Neural cell (in vitro differentiated cells): Measurements from ENCODE around the gene CALHM1. TPM values are rescaled to one million over a fixed set of nuclear protein-coding genes. Genes with fewer than 3 reads are reported as not detected.

Source experiments
- H2AFZ ChIP-seq: fragments of 200-600, 300-800 bp; sonication (generic), shearing (Covaris generic); 2 replicates; pipeline ENCODE4 v1.6.0; 2014; ENCODE audit warnings: low read depth, mild to moderate bottlenecking, antibody characterized with exemption, low read length, moderate library complexity
- H3F3A ChIP-seq: fragments of 200-600 bp; shearing (Covaris generic); 2 replicates; pipeline ENCODE4 v1.6.1; 2016; ENCODE audit warnings: mild to moderate bottlenecking, moderate library complexity, mixed read lengths, antibody characterized with exemption, low read length; ENCODE audit not compliant: insufficient read depth, poor library complexity, severe bottlenecking
- H3K27ac ChIP-seq: fragments of 200-600, 300-800 bp; sonication (generic), shearing (Covaris generic); 2 replicates; pipeline ENCODE4 v1.5.1; 2014; ENCODE audit warnings: mild to moderate bottlenecking, low read length, moderate library complexity
- H3K27me3 ChIP-seq: fragments of 300-800, 200-600 bp; sonication (generic), shearing (Covaris generic); 2 replicates; pipeline ENCODE4 v1.6.0; 2014; ENCODE audit warnings: mild to moderate bottlenecking, low read depth, low read length, moderate library complexity; ENCODE audit not compliant: insufficient read depth
- H3K36me3 ChIP-seq: fragments of 300-800, 200-600 bp; sonication (generic), shearing (Covaris generic); 2 replicates; pipeline ENCODE4 v1.5.1; 2014; ENCODE audit warnings: mild to moderate bottlenecking, antibody characterized with exemption, low read length, moderate library complexity; ENCODE audit not compliant: insufficient read depth
- H3K4me2 ChIP-seq: fragments of 300-800, 200-600 bp; sonication (generic), shearing (Covaris generic); 2 replicates; pipeline ENCODE4 v1.6.0; 2014; ENCODE audit warnings: mild to moderate bottlenecking, low read length
- H3K4me3 ChIP-seq: fragments of 300-800, 200-600 bp; sonication (generic), shearing (Covaris generic); 2 replicates; pipeline ENCODE4 v1.5.1; 2014; ENCODE audit warnings: mild to moderate bottlenecking, low read length, moderate library complexity
- H3K79me2 ChIP-seq: fragments of 200-600 bp; shearing (Covaris generic); replicated peaks from 2 replicates; pipeline ENCODE4 v1.6.0; 2014; ENCODE audit warnings: mild to moderate bottlenecking, low read length, moderate library complexity; ENCODE audit not compliant: insufficient read depth
- H3K9ac ChIP-seq: fragments of 300-800, 200-600 bp; sonication (generic), shearing (Covaris generic); 2 replicates; pipeline ENCODE4 v1.6.1; 2016; ENCODE audit warnings: mild to moderate bottlenecking, low read length, mixed read lengths
- H3K9me2 ChIP-seq: fragments of 200-600 bp; shearing (Covaris generic); 2 replicates; pipeline ENCODE4 v1.6.1; 2016; ENCODE audit warnings: mild to moderate bottlenecking, low read length, mixed read lengths; ENCODE audit not compliant: insufficient read depth
- H3K9me3 ChIP-seq: fragments of 200-600, 300-800 bp; sonication (generic), shearing (Covaris generic); 2 replicates; pipeline ENCODE4 v1.6.1; 2016; ENCODE audit warnings: mild to moderate bottlenecking, mixed run types, low read length, moderate library complexity, mixed read lengths
- H4K20me1 ChIP-seq: fragments of 200-600 bp; shearing (Covaris generic); 2 replicates; pipeline ENCODE4 v1.6.1; 2016; ENCODE audit warnings: mild to moderate bottlenecking, mixed run types; ENCODE audit not compliant: insufficient read depth
- CTCF ChIP-seq: fragments of 450-650 bp; IDR thresholded peaks from 2 replicates; pipeline ENCODE4 v1.5.1; 2014; ENCODE audit warnings: antibody characterized with exemption, mild to moderate bottlenecking, moderate library complexity; ENCODE audit not compliant: poor library complexity, severe bottlenecking
- EP300 ChIP-seq: fragments of 450-650 bp; conservative IDR thresholded peaks from 2 replicates; pipeline ENCODE4 v1.6.1; 2014; ENCODE audit warnings: antibody characterized with exemption, mild to moderate bottlenecking, moderate library complexity; ENCODE audit not compliant: poor library complexity, severe bottlenecking
- EZH2 ChIP-seq: fragments of 200-600, 300-800 bp; shearing (Covaris generic), sonication (generic); IDR thresholded peaks from 2 replicates; pipeline ENCODE4 v1.6.1; 2014; ENCODE audit warnings: antibody characterized with exemption, low read length, borderline replicate concordance, mild to moderate bottlenecking; ENCODE audit not compliant: insufficient read depth, poor library complexity, severe bottlenecking
- MXI1 ChIP-seq: fragments of 450-650 bp; conservative IDR thresholded peaks from 2 replicates; pipeline ENCODE4 v1.6.1; 2014; ENCODE audit warnings: antibody characterized with exemption, mild to moderate bottlenecking; ENCODE audit not compliant: poor library complexity, severe bottlenecking
- POLR2AphosphoS5 ChIP-seq: IDR thresholded peaks from 2 replicates; pipeline ENCODE4 v1.6.1; 2012
- RAD21 ChIP-seq: fragments of 450-650 bp; conservative IDR thresholded peaks from 2 replicates; pipeline ENCODE4 v1.6.1; 2014; ENCODE audit warnings: antibody characterized with exemption, mild to moderate bottlenecking, moderate library complexity
- REST ChIP-seq: IDR thresholded peaks from 2 replicates; pipeline ENCODE4 v1.6.1; 2012; ENCODE audit warnings: borderline replicate concordance
- SMC3 ChIP-seq: fragments of 450-650 bp; conservative IDR thresholded peaks from 2 replicates; pipeline ENCODE4 v1.6.1; 2014; ENCODE audit warnings: antibody characterized with exemption, mild to moderate bottlenecking, moderate library complexity; ENCODE audit not compliant: poor library complexity
- TAF1 ChIP-seq: IDR thresholded peaks from 2 replicates; pipeline ENCODE4 v1.6.1; 2012; ENCODE audit warnings: low read depth
- polyA plus RNA-seq: library from polyadenylated mRNA; depleted of rRNA; stranded (reverse); fragments of >200 nt; gene quantifications from 2 replicates; pipeline ENCODE4 v1.2.3, GENCODE V29; 2014

CALHM1 gene
- polyA plus RNA-seq, 1 donor from 2014 or later, result not detected

- Histone ChIP-seq H3K9ac (no peak overlapping the region), H3K4me2 (no peak overlapping the region), H2AFZ (no peak overlapping the region), H3K9me2 (no peaks in the 10 kb centered on the region), H4K20me1 (no peaks in the 10 kb centered on the region), H3K27me3 (no peaks in the 10 kb centered on the region), H3K27ac (no peak overlapping the region), H3K36me3 (no peaks in the 10 kb centered on the region), H3K9me3 (no peaks in the 10 kb centered on the region), H3F3A (no peaks in the 10 kb centered on the region), H3K79me2 (no peaks in the 10 kb centered on the region), H3K4me3 (no peak overlapping the region)
- TF ChIP-seq POLR2AphosphoS5, result no peak
- no peak for TF ChIP-seq REST
- no peak for TF ChIP-seq EP300
Observed at GRCh38 chr10:103465411-103466179, 6.9 kb upstream of the CALHM1 start.

GRCh38 chr10:103463499-103463898 is 4.8 kb upstream of the CALHM1 start:
- Histone ChIP-seq H3K9me2 (no peaks in the 10 kb centered on the region), H3K27me3 (no peaks in the 10 kb centered on the region), H3K9ac (no peak overlapping the region), H3K4me2 (no peak overlapping the region), H4K20me1 (no peaks in the 10 kb centered on the region), H3F3A (no peaks in the 10 kb centered on the region), H2AFZ (no peak overlapping the region), H3K27ac (no peak overlapping the region), H3K9me3 (no peaks in the 10 kb centered on the region), H3K79me2 (no peaks in the 10 kb centered on the region), H3K4me3 (no peak overlapping the region), H3K36me3 (no peaks in the 10 kb centered on the region)
- TF ChIP-seq REST (no peak), TAF1 (no peak), MXI1 (no peak), EZH2 (no peak), CTCF (no peak), EP300 (no peak), POLR2AphosphoS5 (no peak), RAD21 (no peak), SMC3 (no peak)
